ENCODE measurements around the gene RPUSD3.
A peak's percentile ranks its signal among the peaks of the same experiment; 100 is the strongest.

Gene RPUSD3

GRCh38 chr3:9797196-9797945, 46.4 kb downstream of the RPUSD3 start:
- DNase-seq: no peak

DNA sequence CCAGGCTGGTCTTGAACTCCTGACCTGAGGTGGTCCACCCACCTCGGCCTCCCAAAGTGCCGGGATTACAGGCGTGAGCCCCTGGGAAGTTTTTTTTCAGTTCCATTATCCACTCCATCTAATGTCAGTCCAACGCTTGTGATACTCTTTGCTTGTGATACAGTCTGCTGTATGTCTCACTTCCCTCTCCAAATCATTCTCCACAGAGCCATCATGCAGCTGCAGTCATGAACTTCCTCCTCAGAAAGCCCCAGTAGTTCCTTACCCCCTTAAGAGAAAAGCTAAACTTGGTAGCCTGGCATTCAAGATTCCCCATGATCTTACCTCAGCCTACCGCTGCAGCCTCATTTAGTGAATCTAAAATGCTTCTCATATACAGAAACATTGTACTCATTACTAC, 48.6 kb downstream of the RPUSD3 start:
- no peak for DNase-seq

GRCh38 chr3:9794400-9794799, 49.4 kb downstream of the RPUSD3 start:
- no peak for DNase-seq

DNA sequence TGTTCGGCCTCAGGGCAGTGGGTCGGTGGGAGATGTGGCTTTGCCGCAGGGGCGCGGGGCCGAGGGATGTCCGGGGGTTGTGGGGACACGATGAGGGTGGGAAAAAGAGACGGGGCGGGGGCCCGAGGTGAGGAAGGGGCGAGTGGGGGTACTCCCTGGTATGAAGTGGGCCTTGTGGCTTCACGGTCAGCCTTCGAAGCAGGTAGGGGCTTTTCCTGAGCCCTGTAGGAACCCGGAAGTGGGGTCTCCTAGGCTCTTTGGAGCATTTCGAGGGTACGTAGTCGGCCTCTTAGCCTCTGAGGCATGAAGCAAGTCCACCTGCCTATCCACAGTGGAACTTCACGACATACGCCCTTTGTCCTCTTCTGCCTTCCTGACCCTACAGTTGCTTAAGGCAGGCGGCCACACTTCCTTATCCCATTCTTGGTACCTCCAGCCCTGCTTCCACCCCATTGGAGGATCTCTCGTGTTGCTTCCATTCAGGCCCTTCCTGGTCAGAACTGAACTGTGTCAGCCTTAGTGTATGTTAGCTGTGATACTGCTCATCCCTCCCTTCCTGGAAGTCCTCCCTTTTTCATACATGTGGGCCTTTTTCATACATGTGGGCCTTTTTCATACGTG, 50.5 kb downstream of the RPUSD3 start:
- DNase-seq: peak; percentile 32

DNA sequence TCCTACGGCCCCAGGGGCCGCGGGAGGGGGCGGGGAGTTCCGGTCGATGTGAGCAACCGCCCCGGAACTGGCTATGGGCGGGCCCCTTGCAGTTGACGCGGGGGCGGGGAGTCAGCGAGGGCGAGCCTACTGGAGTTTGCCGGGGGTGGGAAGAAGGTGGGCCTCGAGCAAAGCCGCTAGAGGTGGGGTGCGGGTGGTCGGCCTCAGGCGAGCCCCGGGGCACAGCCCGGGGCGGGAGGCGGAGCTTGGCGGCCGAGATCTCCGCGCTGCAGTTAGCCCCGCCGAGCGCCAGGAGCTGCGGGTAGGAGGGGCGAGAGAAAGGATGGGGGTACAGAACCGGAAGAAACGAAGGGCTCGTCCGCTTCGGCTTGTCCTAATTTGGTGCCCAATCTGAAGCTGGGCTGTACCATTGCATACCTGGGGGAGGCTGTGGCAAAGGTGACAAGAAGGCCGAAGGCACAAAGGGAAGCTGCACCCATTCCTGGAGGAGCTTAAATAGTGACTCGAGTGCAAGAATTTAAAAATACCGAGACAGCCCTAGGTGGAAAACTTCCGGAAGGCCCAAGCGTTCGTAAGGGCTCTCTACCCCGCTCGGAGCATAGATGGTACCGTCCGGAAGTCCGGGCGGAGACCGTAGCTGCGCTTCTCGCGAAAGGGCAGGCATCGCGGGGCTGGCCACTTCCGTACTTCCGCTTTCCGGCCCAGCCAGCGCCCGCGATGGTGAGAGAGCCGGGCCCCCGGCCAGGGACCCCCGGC, 51.2 kb downstream of the RPUSD3 start, which contains the start of the genes ARPC4 and TADA3:
TSS of gene ARPC4 (plus strand) at position 678 of the 756 bp plus-strand sequence. CDS start at position 718, 40 bp downstream.
TSS of gene TADA3 (minus strand) at position 69 of the 756 bp plus-strand sequence. CDS start 1,007 bp downstream, outside the sequence.
- DNase-seq: peak; percentile 89

GRCh38 chr3:9791790-9792404, 51.9 kb downstream of the RPUSD3 start:
- DNase-seq: no peak

DNA sequence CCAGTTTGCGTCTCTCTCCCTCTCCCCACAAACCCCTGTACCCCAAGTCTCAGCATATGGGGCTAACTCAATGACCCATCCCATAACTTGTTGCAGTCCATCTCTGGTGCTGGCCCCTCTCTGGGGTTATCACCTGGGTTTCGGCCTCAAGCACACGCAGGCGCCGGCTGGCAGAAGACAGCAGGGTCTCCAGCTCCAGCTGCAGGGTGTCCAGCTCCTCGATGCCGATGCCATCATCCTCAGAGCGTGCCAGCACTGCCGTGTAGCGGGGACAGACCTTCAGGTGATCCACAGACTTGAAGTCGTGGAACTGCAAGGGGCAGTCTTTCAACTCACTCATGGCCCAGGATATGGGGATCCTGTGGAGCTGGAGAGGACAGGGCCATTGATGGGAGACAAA, 52.7 kb downstream of the RPUSD3 start:
- DNase-seq: no peak

All from activated naive CD4-positive, alpha-beta T cell treated with Interleukin-2 at 50 U/mL for 16 hours (primary cell).